Adrenal gland (tissue), 19 donors: ENCODE data around the gene RPS6KB1. TPM values are rescaled to one million over a fixed set of nuclear protein-coding genes. Genes with fewer than 3 reads are reported as not detected.

Source experiments
- DNase-seq, 7 donors: peaks; one replicate each; pipeline ENCODE4 v3.0.0-alpha.2; 2019 to 2020
- H3K27ac ChIP-seq, 5 donors: fragments of 200-600 bp; sonication (generic) in 4 of 5; 1 replicate in 3 of 5; 2 replicates in 2 of 5; pipeline versions ENCODE4 v1.5.1 to v1.8.0; 2016 to 2020; ENCODE audit warnings: mild to moderate bottlenecking in 1 of 5
- H3K27me3 ChIP-seq: fragments of 200-600 bp; 2 replicates; pipeline ENCODE4 v1.8.0; 2021
- H3K36me3 ChIP-seq, 2 donors: fragments of 200-600 bp; replicated peaks in 1 of 2; 1 replicate in 1 of 2; 2 replicates in 1 of 2; pipeline versions ENCODE4 v1.5.1 to v1.8.0; 2018 to 2022
- H3K4me1 ChIP-seq, 2 donors: fragments of 200-600 bp; replicated peaks in 1 of 2; 1 replicate in 1 of 2; 2 replicates in 1 of 2; pipeline versions ENCODE4 v1.5.1 to v1.8.0; 2018 to 2021
- H3K4me3 ChIP-seq, 4 donors: fragments of 200-600 bp; sonication (generic) in 3 of 4; one replicate each; pipeline ENCODE4 v1.5.1; 2016 to 2018
- H3K9me3 ChIP-seq, 3 donors: fragments of 200-600 bp; sonication (generic) in 1 of 3; replicated peaks in 1 of 3; 1 replicate in 2 of 3; 2 replicates in 1 of 3; pipeline versions ENCODE4 v1.5.1 to v1.8.0; 2016 to 2021
- POLR2A ChIP-seq, 2 donors: fragments of 450-650 bp; IDR thresholded peaks; one replicate each; pipeline ENCODE4 v1.6.1; 2017; ENCODE audit warnings: antibody characterized with exemption in 2 of 2, mild to moderate bottlenecking in 2 of 2, moderate library complexity in 1 of 2
- WGBS, 4 donors: extraction: QIAGEN DNeasy Blood & Tissue Kit in 2 of 4; methylation state at CpG; one replicate each; pipeline versions ENCODE4 v1.1.5 to v1.1.7; 2013 to 2017; 5-methylcytosine and 5-hydroxymethylcytosine counted together
- intact Hi-C, 2 donors: fragments of 100-400 bp; cut with DNase I; formaldehyde crosslinking; loops; one replicate each; pipeline versions ENCODE4 v1.14.1 to v1.15.0; 2022 to 2023
- long read RNA-seq, 10 donors: library from polyadenylated mRNA in 3 of 10; unstranded in 2 of 10; stranded (forward) in 1 of 10; transcript quantifications; one replicate each; pipeline ENCODE4 v2.0.0 and lab custom pipeline, GENCODE V29; 2021 to 2026
- polyA plus RNA-seq, 3 donors: library from polyadenylated mRNA; stranded (reverse); fragments of 200-250 nt in 2 of 3; fragments of 350-450 nt in 1 of 3; fragmentation: Illumina TruSeq in 1 of 3; extraction: RNeasy Lipid Tissue Mini Kit (QIAGEN cat#74804) in 1 of 3; gene quantifications; one replicate each; pipeline ENCODE4 v1.2.3, GENCODE V29; 2013 to 2014
- total RNA-seq, 9 donors: library from RNA; depleted of rRNA in 4 of 9; stranded (reverse); fragments of >200 nt in 4 of 9; fragments of 120-200 nt in 1 of 9; fragmentation: NEBNext Ultra II Directional in 1 of 9; extraction: Animal tissue kit (Norgen Biotek cat#: 25700) in 1 of 9; gene quantifications; one replicate each; pipeline versions ENCODE4 v1.1.0 to v1.2.4, GENCODE V29; 2013 to 2023
- TF ChIP-seq, protein P1 (sequence below), 6 experiments: fragments of 450-650 bp in 4 of 6; fragments of 200-600 bp in 2 of 6; sonication (generic) in 1 of 6; IDR thresholded peaks; 1 replicate in 5 of 6; 2 replicates in 1 of 6; pipeline versions ENCODE4 v1.5.1 to v1.8.0; 2016 to 2021; ENCODE audit warnings: antibody characterized with exemption in 6 of 6, mild to moderate bottlenecking in 2 of 6, moderate library complexity in 1 of 6
- donor health status: healthy with polysubstance abuse.
- donor health status: Bipolar disorder and iron deficiency.
- donor health status: DM: yes; HTN: yes; CAD: no.
- donor health status: DM: no; HTN: no; CAD: no.
- donor health status: DM: no; HTN: no; CAD: no.
- donor health status: DM: yes; HTN: yes; CAD: no.

RPS6KB1 gene
- total RNA-seq: 10 to 100 TPM; 20.9 to 49.0 (median 37.2) TPM
- 10 to 100 TPM; 13.2 to 37.4 (median 16.7) TPM for polyA plus RNA-seq
- long read RNA-seq, donor 1, full-length matches to known transcripts: 7 of 7 reads
- long read RNA-seq, donor 1, partial matches to known transcripts: 0 of 7 reads
- long read RNA-seq, donor 1, other reads (novel, unspliced or antisense): 0 of 7 reads
- long read RNA-seq, donor 2, full-length matches to known transcripts: 4 of 4 reads
- long read RNA-seq, donor 2, partial matches to known transcripts: 0 of 4 reads
- long read RNA-seq, donor 2, other reads (novel, unspliced or antisense): 0 of 4 reads
- long read RNA-seq, donor 3, full-length matches to known transcripts: 4 of 4 reads
- long read RNA-seq, donor 3, partial matches to known transcripts: 0 of 4 reads
- long read RNA-seq, donor 3, other reads (novel, unspliced or antisense): 0 of 4 reads
- long read RNA-seq, donor 4, full-length matches to known transcripts: 13 of 17 reads
- long read RNA-seq, donor 4, partial matches to known transcripts: 1 of 17 reads
- long read RNA-seq, donor 4, other reads (novel, unspliced or antisense): 3 of 17 reads
- long read RNA-seq, donor 5, full-length matches to known transcripts: 21 of 28 reads
- long read RNA-seq, donor 5, partial matches to known transcripts: 2 of 28 reads
- long read RNA-seq, donor 5, other reads (novel, unspliced or antisense): 5 of 28 reads
- long read RNA-seq, donor 6, full-length matches to known transcripts: 5 of 8 reads
- long read RNA-seq, donor 6, partial matches to known transcripts: 0 of 8 reads
- long read RNA-seq, donor 6, other reads (novel, unspliced or antisense): 3 of 8 reads
- long read RNA-seq, donor 7, full-length matches to known transcripts: 1 of 1 reads
- long read RNA-seq, donor 7, partial matches to known transcripts: 0 of 1 reads
- long read RNA-seq, donor 7, other reads (novel, unspliced or antisense): 0 of 1 reads
- long read RNA-seq, donor 8, full-length matches to known transcripts: 10 of 10 reads
- long read RNA-seq, donor 8, partial matches to known transcripts: 0 of 10 reads
- long read RNA-seq, donor 8, other reads (novel, unspliced or antisense): 0 of 10 reads
- long read RNA-seq, donor 9, full-length matches to known transcripts: 4 of 4 reads
- long read RNA-seq, donor 9, partial matches to known transcripts: 0 of 4 reads
- long read RNA-seq, donor 9, other reads (novel, unspliced or antisense): 0 of 4 reads
- long read RNA-seq, donor 10, full-length matches to known transcripts: 3 of 3 reads
- long read RNA-seq, donor 10, partial matches to known transcripts: 0 of 3 reads
- long read RNA-seq, donor 10, other reads (novel, unspliced or antisense): 0 of 3 reads

DNA sequence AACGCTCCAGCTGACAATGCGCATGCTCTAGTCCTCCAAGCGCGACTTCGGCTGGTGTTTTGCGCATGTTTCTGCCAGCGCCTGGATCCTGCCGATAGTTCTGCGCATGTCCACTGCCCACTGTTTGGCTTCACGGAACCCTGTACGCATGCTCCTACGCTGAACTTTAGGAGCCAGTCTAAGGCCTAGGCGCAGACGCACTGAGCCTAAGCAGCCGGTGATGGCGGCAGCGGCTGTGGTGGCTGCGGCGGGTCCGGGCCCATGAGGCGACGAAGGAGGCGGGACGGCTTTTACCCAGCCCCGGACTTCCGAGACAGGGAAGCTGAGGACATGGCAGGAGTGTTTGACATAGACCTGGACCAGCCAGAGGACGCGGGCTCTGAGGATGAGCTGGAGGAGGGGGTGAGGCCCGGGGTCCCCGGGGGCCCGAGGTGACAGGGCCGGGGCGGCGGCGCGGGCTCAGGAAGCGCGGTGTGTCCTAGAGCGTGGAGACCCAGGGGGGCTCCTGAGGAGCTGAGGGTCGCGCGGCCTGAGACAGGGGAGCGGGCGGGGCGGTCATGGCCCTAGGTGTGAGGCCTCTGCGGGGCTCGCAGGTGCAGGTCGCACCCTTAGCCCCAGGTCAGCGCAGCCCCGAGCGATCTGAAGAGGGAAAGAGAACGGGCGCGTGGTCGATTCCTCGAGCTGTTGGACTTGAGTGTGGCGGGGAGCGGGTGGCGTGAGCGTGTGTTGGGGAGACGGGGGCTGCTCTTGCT, at the start of gene RPS6KB1, which contains the start of gene TUBD1:
TSS of gene RPS6KB1 (plus strand) at position 198 of the 752 bp plus-strand sequence. CDS start at position 262, 64 bp downstream.
TSS of gene TUBD1 (minus strand) at position 20 of the 752 bp plus-strand sequence. CDS start 1,941 bp downstream, outside the sequence.
- peak within 1 kb of the TSS; percentile 49 to 98 (median 76) for H3K4me3 ChIP-seq
- no peaks in the 10 kb centered on the region for H3K27me3 ChIP-seq
- H3K27ac ChIP-seq: peak within 1 kb of the TSS; percentile 34 to 95 (median 88)
- peaks cover 14 to 27% of the 10 kb centered on the region in 2 donors for H3K4me1 ChIP-seq
- H3K36me3 ChIP-seq: peaks cover 0 to 9% of the 10 kb centered on the region in 2 donors
- DNase-seq: peak; percentile 97 to 99 (median 99)
- H3K9me3 ChIP-seq: no peaks in the 10 kb centered on the region
- WGBS, 4 donors: 0 to 1% (median 1%) methylated on average over 12 to 61 of the region's 61 CpGs
- intact Hi-C loops: no loop called here
- peak; percentile 91 to 97 for TF ChIP-seq POLR2A (IDR thresholded peaks at IDR 0.05)
- TF ChIP-seq, protein P1, sequence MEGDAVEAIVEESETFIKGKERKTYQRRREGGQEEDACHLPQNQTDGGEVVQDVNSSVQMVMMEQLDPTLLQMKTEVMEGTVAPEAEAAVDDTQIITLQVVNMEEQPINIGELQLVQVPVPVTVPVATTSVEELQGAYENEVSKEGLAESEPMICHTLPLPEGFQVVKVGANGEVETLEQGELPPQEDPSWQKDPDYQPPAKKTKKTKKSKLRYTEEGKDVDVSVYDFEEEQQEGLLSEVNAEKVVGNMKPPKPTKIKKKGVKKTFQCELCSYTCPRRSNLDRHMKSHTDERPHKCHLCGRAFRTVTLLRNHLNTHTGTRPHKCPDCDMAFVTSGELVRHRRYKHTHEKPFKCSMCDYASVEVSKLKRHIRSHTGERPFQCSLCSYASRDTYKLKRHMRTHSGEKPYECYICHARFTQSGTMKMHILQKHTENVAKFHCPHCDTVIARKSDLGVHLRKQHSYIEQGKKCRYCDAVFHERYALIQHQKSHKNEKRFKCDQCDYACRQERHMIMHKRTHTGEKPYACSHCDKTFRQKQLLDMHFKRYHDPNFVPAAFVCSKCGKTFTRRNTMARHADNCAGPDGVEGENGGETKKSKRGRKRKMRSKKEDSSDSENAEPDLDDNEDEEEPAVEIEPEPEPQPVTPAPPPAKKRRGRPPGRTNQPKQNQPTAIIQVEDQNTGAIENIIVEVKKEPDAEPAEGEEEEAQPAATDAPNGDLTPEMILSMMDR (IDR thresholded peaks at IDR 0.05): no peak

DNA sequence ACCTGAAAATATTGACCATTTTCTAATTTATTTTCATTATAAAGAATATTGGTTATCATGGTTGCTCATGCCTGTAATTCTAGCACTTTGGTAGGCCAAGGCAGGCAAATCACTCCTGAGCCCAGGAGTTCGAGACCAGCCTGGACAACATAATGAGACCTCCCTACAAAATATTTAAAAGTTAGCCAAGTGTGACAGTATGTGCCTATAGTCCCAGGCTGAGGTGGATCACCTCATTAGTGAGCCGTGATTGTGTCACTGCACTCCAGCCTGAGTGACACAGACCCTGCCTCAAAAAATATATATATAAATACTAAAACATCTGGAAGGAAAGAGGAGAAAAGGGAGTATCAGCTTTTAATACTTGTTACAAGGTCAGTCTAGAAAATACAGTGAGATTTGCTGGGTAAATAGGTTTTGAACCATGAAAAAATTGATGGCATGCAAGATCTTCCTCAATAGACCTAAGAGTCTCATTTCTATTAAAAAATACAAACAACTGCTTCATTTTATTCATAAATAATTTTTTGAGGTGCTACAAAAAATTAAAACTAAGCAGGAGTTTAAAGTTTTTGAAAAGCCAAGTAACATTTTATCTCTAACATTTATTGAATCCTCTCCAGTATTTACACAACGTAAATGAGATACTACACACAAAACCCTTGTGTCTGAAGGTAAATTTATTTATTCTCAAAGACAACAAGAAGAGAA, 47.9 kb upstream of the RPS6KB1 start:
- no peak for TF ChIP-seq POLR2A (IDR thresholded peaks at IDR 0.05)
- TF ChIP-seq, protein P1 (IDR thresholded peaks at IDR 0.05): no peak
- Histone ChIP-seq H3K9me3 (no peaks in the 10 kb centered on the region), H3K27me3 (no peaks in the 10 kb centered on the region), H3K4me1 (peaks cover 32 to 44% of the 10 kb centered on the region in 2 donors), H3K4me3 (no peak overlapping the region), H3K27ac (peak overlapping the region in 4 of 5 donors; percentile 71 to 97 (median 78)), H3K36me3 (peaks cover 0 to 16% of the 10 kb centered on the region in 2 donors)
- WGBS, 4 donors: 74 to 85% (median 78%) methylated on average over 3 of the region's 3 CpGs
- intact Hi-C loops: no loop called here
- peak in 1 of 7 donors; percentile 53 for DNase-seq

DNA sequence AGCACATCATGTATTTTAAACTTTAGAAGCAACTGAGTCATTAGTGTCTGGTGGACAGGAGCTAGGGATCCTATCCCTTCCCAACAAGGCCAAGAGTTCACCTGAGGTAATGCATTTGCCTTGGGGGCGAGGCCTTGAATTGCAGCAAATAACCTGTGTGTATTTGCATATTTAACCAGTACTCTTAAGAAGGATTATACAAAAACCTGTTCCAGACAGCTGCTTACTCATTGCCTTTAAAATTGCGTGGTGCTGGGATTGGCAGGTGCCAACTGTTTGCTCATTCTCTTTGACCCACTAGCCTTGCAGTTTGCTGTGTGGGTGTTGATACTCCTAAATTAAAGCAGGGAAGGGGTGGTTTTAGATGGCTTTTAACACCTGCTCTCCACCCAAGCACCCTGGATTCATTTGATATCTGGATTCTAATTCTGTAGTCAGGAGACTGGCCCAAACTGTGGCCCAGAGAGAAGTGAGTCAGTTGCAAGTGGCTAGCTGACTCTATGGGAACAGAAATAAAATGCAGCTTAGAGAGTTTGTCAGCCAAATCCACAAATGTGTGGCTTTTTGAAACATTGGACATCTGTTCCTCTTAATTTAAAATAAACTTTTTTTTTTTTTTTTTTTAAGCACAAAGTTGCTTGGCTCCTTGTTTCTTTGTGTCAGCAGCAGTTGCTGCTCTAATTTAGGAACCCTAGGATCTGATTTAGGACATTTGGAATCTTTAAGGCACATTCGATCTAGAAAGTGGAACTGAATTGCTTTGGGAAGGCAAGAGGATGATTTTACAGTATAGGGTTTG, 47.1 kb upstream of the RPS6KB1 start:
- TF ChIP-seq, protein P1 (IDR thresholded peaks at IDR 0.05): no peak
- peak; percentile 19 to 24 for TF ChIP-seq POLR2A (IDR thresholded peaks at IDR 0.05)
- H3K27ac ChIP-seq: peak overlapping the region in 4 of 5 donors; percentile 71 to 97 (median 82)
- no peaks in the 10 kb centered on the region for H3K27me3 ChIP-seq
- H3K36me3 ChIP-seq: peaks cover 0 to 8% of the 10 kb centered on the region in 2 donors
- intact Hi-C loops: no loop called here
- H3K9me3 ChIP-seq: no peaks in the 10 kb centered on the region
- H3K4me3 ChIP-seq: no peak overlapping the region
- WGBS, 4 donors: 25 to 45% (median 31%) methylated on average over 3 of the region's 3 CpGs
- peaks cover 32 to 44% of the 10 kb centered on the region in 2 donors for H3K4me1 ChIP-seq
- peak in 6 of 7 donors; percentile 39 to 65 (median 48) for DNase-seq
